ENCODE measurements around the gene PAFAH1B2.
"Not testable (repeated sequence)": the region's sequence is repeated elsewhere in the genome, so short reads cannot be mapped to it uniquely, and the experiment has no call there.

PAFAH1B2 gene

DNA sequence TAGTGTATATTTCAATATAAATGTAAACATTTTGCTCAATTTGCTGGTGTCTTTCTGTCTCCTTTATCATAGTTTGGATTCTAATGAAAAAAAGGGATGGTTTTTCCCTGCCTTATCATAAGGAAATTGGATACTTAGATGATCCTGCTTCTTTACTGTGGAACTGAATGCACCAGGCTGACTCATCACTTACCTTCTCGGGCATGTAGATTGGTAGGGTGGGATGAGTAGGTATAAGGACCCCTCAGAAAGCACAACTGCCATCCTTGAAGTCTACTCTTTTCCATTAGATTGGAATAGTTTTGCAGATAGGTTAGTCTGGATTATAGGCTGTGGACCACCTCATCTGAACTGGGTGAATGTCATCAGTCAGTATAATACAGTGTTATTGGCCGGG lies 26.9 kb downstream of the PAFAH1B2 start:
- in situ Hi-C loops (cut with HindIII; ENCODE audit: low sequenced_read_pairs) = no loop called here

- in situ Hi-C loops (cut with HindIII; ENCODE audit: low sequenced_read_pairs) = no loop called here
These were observed 27.4 kb downstream of the PAFAH1B2 start for GRCh38 chr11:117171404-117172061.

DNA sequence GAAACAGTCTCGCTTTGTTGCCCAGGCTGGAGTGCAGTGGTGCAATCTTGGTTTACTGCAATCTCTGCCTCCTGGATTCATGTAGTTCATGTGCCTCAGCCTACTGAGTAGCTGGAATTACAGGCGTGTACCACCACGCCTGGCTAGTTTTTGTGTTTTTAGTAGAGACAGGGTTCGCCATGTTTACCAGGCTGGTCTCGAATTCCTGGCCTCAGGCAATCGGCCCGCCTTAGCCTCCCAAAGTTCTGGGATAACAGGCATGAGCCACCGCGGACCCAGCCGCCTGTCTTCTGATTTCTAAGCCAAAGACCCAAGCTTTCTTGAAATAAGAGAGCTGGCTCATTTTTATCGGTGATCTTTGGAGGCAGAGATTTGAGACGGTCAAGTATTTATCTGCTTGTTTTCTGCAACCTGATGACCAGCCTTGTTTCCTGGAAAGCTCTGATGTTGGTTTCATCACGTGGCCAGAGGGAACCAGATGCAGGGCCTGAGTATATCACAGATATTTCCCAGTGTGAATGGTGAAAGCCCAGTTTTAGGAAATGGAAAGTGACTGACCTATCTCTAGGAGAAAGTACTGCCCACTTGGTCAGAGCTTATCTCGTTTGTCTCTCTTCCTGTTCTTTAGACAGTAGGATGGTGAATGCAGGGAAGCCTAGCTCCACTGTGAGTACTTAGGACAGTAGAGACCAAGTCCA lies 28.8 kb downstream of the PAFAH1B2 start:
- in situ Hi-C loops (cut with HindIII; ENCODE audit: low sequenced_read_pairs) = no loop called here

GRCh38 chr11:117175104-117175503 lies 31.0 kb downstream of the PAFAH1B2 start:
- in situ Hi-C loops (cut with HindIII; ENCODE audit: low sequenced_read_pairs) = loop anchor here (5.0 kb wide), 1 partner anchor 62 kb away; no protein-coding TSS in a partner anchor

GRCh38 chr11:117175781-117176180 lies 31.7 kb downstream of the PAFAH1B2 start:
- in situ Hi-C loops (cut with HindIII; ENCODE audit: low sequenced_read_pairs) = loop anchor here (5.0 kb wide), 1 partner anchor 62 kb away; no protein-coding TSS in a partner anchor

DNA sequence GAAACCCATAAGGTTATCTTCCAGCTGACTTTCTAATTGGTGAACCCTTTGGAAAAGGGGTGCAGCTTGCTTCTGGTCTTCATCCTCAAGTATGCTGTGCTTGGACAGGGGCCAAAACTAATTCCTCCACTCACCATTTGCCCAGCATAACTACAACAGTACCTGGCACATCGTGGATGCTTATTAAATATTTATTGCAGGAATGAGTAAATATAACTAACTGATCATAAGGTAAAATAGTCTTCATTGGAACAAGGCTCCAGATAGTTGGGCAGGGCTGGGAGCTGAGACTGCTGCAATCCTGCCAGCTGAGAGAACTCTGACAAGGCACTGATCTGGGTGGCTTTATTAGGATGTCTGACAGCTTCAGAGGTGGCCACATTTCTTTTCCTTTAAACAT lies 32.1 kb downstream of the PAFAH1B2 start:
- in situ Hi-C loops (cut with HindIII; ENCODE audit: low sequenced_read_pairs) = loop anchor here (5.0 kb wide), 1 partner anchor 61 kb away; no protein-coding TSS in a partner anchor

DNA sequence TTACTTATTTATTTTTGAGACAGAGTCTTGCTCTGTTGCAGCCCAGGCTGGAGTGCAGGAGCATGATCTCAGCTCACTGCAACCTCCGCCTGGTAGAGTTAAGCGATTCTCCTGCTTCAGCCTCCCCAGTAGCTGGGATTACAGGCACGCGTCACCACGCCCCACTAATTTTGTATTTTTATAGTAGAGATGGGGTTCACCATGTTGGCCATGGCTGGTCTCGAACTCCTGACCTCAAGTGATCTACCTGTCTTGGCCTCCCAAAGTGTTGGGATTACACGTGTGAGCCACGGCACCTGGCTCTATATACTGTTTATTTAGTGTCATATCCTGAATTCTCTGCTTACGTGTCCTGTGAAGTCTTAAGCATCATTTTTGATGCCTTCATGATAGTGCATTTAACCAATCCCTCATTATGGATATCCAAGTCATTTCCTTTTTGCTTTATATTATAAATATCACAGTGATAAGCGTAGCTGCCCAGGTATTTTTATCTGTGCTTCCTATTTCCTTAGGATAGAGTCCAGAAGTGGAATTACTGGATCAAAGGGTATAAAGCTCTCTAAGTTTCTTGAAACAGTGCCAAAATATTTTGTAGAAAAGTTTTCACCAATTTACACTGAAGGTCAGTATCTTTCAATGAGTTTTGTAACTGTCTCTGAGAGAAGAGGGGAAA lies 33.6 kb downstream of the PAFAH1B2 start:
- in situ Hi-C loops (cut with HindIII; ENCODE audit: low sequenced_read_pairs) = loop anchor here (5.0 kb wide), 1 partner anchor 60 kb away; no protein-coding TSS in a partner anchor

GRCh38 chr11:117178210-117179034 lies 34.3 kb downstream of the PAFAH1B2 start, which contains the start of gene SIDT2:
Gene SIDT2, plus strand, starts transcription at chr11:117178743. Its CDS starts 521 bp downstream, at chr11:117179264.
- in situ Hi-C loops (cut with HindIII; ENCODE audit: low sequenced_read_pairs) = loop anchor here (5.0 kb wide), 1 partner anchor 59 kb away; no protein-coding TSS in a partner anchor

DNA sequence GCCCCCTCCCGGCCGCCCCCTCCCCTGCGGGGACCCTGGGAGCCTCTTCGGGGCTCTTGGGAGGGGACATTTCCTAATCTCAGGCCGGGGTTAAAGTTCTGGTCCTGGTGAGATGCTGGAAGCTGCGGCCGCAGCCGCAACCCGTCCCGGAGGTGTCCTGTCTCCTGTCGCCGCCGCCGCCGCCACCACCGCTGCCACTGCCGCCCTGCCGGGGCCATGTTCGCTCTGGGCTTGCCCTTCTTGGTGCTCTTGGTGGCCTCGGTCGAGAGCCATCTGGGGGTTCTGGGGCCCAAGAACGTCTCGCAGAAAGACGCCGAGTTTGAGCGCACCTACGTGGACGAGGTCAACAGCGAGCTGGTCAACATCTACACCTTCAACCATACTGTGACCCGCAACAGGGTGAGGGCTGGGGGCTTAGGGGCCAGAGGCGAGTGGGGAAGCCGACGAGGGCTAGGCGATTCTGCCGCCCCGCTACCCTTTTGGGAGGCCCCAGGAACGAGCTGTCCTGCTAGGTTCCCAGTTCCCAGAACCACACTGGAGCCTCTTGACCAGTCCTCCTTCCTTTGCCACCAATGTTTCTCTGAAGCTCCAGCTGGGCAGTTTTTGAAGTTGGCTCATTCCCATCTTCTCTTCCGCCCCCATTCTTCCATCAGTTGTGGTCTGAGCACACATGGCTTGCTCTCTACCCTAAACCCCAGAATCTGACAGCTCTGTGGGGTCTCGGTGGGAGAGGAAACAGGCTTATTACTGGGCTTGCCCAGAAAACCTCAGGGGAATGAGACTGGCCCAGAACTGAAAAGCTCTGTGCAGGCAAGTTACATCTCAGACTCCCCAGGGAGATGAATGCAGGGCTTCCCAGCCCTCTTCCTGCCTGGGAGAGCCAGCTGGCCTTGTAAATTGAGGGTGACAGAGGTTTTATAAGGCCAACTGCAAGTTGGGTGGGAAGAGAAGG lies 35.2 kb downstream of the PAFAH1B2 start:
- in situ Hi-C loops (cut with HindIII; ENCODE audit: low sequenced_read_pairs) = loop anchor here (5.0 kb wide), 1 partner anchor 58 kb away; no protein-coding TSS in a partner anchor

DNA sequence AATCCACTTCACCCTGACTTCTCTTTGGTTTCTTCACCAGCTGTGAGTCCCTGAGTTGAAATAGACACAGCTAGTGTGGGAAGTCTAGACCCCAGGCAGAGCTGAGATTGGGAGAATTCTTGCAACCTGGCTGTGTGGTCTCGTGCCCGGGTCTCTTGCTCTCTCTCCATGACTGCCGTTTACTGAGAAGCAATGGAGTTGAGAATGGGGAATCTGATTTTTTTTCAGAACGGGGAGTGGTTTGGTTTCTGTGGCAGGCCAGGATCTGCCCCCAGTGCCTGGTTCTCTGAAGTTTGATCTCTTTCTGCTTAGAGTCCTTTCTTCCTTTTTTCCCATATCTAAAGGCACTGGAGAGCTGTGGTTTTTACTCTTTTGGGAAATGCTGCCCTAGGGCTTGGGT lies 35.9 kb downstream of the PAFAH1B2 start:
- in situ Hi-C loops (cut with HindIII; ENCODE audit: low sequenced_read_pairs) = no loop called here

GRCh38 chr11:117180661-117181585 lies 36.8 kb downstream of the PAFAH1B2 start:
- in situ Hi-C loops (cut with HindIII; ENCODE audit: low sequenced_read_pairs) = no loop called here

GRCh38 chr11:117181586-117182550 lies 37.8 kb downstream of the PAFAH1B2 start:
- in situ Hi-C loops (cut with HindIII; ENCODE audit: low sequenced_read_pairs) = no loop called here

DNA sequence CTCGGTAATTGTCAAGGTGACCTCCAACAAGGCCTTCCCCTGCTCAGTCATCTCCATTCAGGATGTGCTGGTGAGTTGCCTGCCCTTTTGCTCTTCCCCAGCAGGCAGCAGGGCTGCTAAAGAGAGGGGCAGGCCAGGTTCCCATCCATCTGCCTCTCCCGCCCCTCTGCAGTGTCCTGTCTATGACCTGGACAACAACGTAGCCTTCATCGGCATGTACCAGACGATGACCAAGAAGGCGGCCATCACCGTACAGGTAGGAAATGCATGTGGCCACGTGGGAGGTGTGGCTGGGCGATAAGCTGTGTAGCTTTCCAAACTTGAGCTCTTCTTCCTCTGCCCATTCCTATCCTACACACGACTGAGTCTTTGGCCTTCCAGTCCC lies 38.5 kb downstream of the PAFAH1B2 start:
- in situ Hi-C loops (cut with HindIII; ENCODE audit: low sequenced_read_pairs) = no loop called here

- in situ Hi-C loops (cut with HindIII; ENCODE audit: low sequenced_read_pairs) = not testable (repeated sequence)
These were observed 39.1 kb downstream of the PAFAH1B2 start for GRCh38 chr11:117183178-117183577.

GRCh38 chr11:117183724-117184349 lies 39.8 kb downstream of the PAFAH1B2 start:
- in situ Hi-C loops (cut with HindIII; ENCODE audit: low sequenced_read_pairs) = no loop called here

- in situ Hi-C loops (cut with HindIII; ENCODE audit: low sequenced_read_pairs) = no loop called here
These were observed 41.8 kb downstream of the PAFAH1B2 start for GRCh38 chr11:117185736-117186430.

Measured in endothelial cell of hepatic sinusoid (primary cell).